CD4-positive, alpha-beta T cell treated with Interleukin-10 for 1 hour (primary cell): Measurements from ENCODE around the gene ZNF200.

Experiments used
- DNase-seq: peaks from one replicate; pipeline ENCODE4 v3.0.0-alpha.2; 2020

ZNF200 gene

GRCh38 chr16:3173892-3174617, 60.9 kb downstream of the ZNF200 start:
- DNase-seq = no peak
